ENCODE results near the gene BCAS3.

DNA sequence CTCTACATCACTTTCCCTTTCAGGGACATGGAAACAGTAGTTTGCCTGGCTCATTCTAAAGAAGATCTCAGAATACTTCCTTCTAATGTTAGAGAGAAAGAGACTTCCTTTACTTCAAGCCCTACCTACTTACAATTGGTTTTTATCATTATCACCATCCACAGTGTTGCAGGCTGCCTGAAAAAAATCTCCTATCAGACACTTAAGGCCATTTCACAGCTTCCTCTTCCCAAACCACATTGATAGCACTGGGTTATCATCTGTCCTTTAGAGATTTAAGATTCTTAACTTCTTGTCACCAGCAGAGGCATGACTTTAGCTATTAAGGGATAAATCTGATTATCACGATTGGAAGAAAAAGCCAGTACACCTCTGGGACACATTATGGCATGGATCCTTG lies 543.5 kb downstream of the BCAS3 start:
- TF ChIP-seq CTCF (IDR thresholded peaks at IDR 0.05) = no peak
- TF ChIP-seq POLR2A (IDR thresholded peaks at IDR 0.05) = no peak

Measured in lower leg skin (tissue), 3 donors.